ENCODE results near the gene USP32.

GRCh38 chr17:60157487-60158040 lies 234.4 kb downstream of the USP32 start:
- no peak for TF ChIP-seq TAF1 (IDR thresholded peaks at IDR 0.05; ENCODE audit: borderline replicate concordance, low read depth, low read length)
- TF ChIP-seq POLR2A (IDR thresholded peaks at IDR 0.05; ENCODE audit: low read depth, low read length): no peak

All from GM12892 (cell line).